HepG2 (cell line): ENCODE data around the gene BIVM. TPM values are rescaled to one million over a fixed set of nuclear protein-coding genes. Genes with fewer than 3 reads are reported as not detected.
A peak's percentile ranks its signal among the peaks of the same experiment; 100 is the strongest.

Experiments
- ARNTL ChIP-seq: sonication (generic); formaldehyde crosslinking; IDR thresholded peaks from 2 replicates; pipeline ENCODE4 v1.4.0; 2020; ENCODE audit warnings: mild to moderate bottlenecking, missing genetic modification reagents
- CREB1 ChIP-seq, 2 experiments: fragments of 450-650 bp in 1 of 2; IDR thresholded peaks; 2 replicates each; pipeline ENCODE4 v1.6.1; 2016 to 2017; ENCODE audit warnings: control low read depth in 1 of 2, mild to moderate bottlenecking in 1 of 2, missing compliant biosample characterization in 1 of 2, missing genetic modification characterization in 1 of 2
- DMAP1 ChIP-seq: IDR thresholded peaks from 2 replicates; pipeline ENCODE4 v1.6.1; 2016
- ELF1 ChIP-seq: sonication (generic); formaldehyde crosslinking; IDR thresholded peaks from 2 replicates; pipeline ENCODE4 v1.4.0; 2020; ENCODE audit warnings: missing genetic modification reagents
- HIVEP1 ChIP-seq: sonication (generic); formaldehyde crosslinking; IDR thresholded peaks from 2 replicates; pipeline ENCODE4 v1.4.0; 2020; ENCODE audit warnings: mild to moderate bottlenecking, missing genetic modification reagents
- KAT8 ChIP-seq: IDR thresholded peaks from 2 replicates; pipeline ENCODE4 v1.6.1; 2016; ENCODE audit warnings: missing genetic modification reagents, missing compliant biosample characterization
- MIER3 ChIP-seq: IDR thresholded peaks from 2 replicates; pipeline ENCODE4 v1.6.1; 2016; ENCODE audit warnings: missing compliant biosample characterization, borderline replicate concordance
- PBX3 ChIP-seq: sonication (generic); formaldehyde crosslinking; IDR thresholded peaks from 2 replicates; pipeline ENCODE4 v1.8.1; 2023; ENCODE audit warnings: missing genetic modification reagents, inconsistent platforms, borderline replicate concordance
- POGZ ChIP-seq: sonication (generic); formaldehyde crosslinking; IDR thresholded peaks from 2 replicates; pipeline ENCODE4 v1.4.0; 2020; ENCODE audit warnings: mild to moderate bottlenecking, missing genetic modification reagents
- RCOR2 ChIP-seq: IDR thresholded peaks from 2 replicates; pipeline ENCODE4 v1.6.1; 2016; ENCODE audit warnings: missing biosample characterization, missing genetic modification reagents
- RXRA ChIP-seq: sonication (generic); formaldehyde crosslinking; IDR thresholded peaks from 2 replicates; pipeline ENCODE4 v1.5.1; 2020; ENCODE audit warnings: missing genetic modification reagents
- SIX1 ChIP-seq: sonication (generic); formaldehyde crosslinking; IDR thresholded peaks from 2 replicates; pipeline ENCODE4 v1.4.0; 2020; ENCODE audit warnings: missing genetic modification reagents, borderline replicate concordance
- SP140L ChIP-seq: sonication (generic); formaldehyde crosslinking; IDR thresholded peaks from 2 replicates; pipeline ENCODE4 v1.4.0; 2020; ENCODE audit warnings: missing genetic modification reagents, borderline replicate concordance
- SRF ChIP-seq: IDR thresholded peaks from 2 replicates; pipeline ENCODE4 v1.6.1; 2011; ENCODE audit warnings: mild to moderate bottlenecking, low read depth, low read length, moderate library complexity
- YEATS4 ChIP-seq: sonication (generic); formaldehyde crosslinking; IDR thresholded peaks from 2 replicates; pipeline ENCODE4 v1.4.0; 2020; ENCODE audit warnings: missing genetic modification reagents, borderline replicate concordance
- ZEB1 ChIP-seq: IDR thresholded peaks from 2 replicates; pipeline ENCODE4 v1.6.1; 2012; ENCODE audit warnings: mild to moderate bottlenecking, low read depth, inconsistent platforms; ENCODE audit not compliant: insufficient replicate concordance
- ZKSCAN1 ChIP-seq: fragments of 150-350 bp; IDR thresholded peaks from 2 replicates; pipeline ENCODE4 v1.6.1; 2014; ENCODE audit warnings: low read length
- ZNF280B ChIP-seq: sonication (generic); formaldehyde crosslinking; IDR thresholded peaks from 2 replicates; pipeline ENCODE4 v1.5.0; 2020; ENCODE audit warnings: missing genetic modification reagents, mild to moderate bottlenecking, borderline replicate concordance
- ZNF292 ChIP-seq: sonication (generic); formaldehyde crosslinking; IDR thresholded peaks from 2 replicates; pipeline ENCODE4 v1.8.1; 2022; ENCODE audit warnings: mild to moderate bottlenecking, low read depth, missing genetic modification reagents, borderline replicate concordance
- ZNF414 ChIP-seq: sonication (generic); formaldehyde crosslinking; IDR thresholded peaks from 2 replicates; pipeline ENCODE4 v1.5.0; 2020; ENCODE audit warnings: missing genetic modification reagents
- ZNF543 ChIP-seq: sonication (generic); formaldehyde crosslinking; IDR thresholded peaks from 2 replicates; pipeline ENCODE4 v1.4.0; 2020; ENCODE audit warnings: mild to moderate bottlenecking, missing genetic modification reagents
- ZNF703 ChIP-seq: sonication (generic); formaldehyde crosslinking; IDR thresholded peaks from 2 replicates; pipeline ENCODE4 v1.5.1; 2020; ENCODE audit warnings: missing genetic modification reagents, mild to moderate bottlenecking, moderate library complexity, borderline replicate concordance
- ZNF800 ChIP-seq: sonication (generic); formaldehyde crosslinking; IDR thresholded peaks from 2 replicates; pipeline ENCODE4 v1.4.0; 2020; ENCODE audit warnings: missing genetic modification reagents
- polyA plus RNA-seq, 8 experiments: library from polyadenylated mRNA; depleted of rRNA in 3 of 8; stranded (reverse) in 7 of 8; unstranded in 1 of 8; fragments of >200 nt; fragmentation: Illumina TruSeq in 4 of 8; extraction: Trizol in 4 of 8; gene quantifications; 2 replicates each; pipeline versions ENCODE4 v1.2.1 to v1.2.3, GENCODE V29; 2011 to 2016; ENCODE audit warnings: low read depth in 4 of 8, missing spikeins in 1 of 8, mixed read lengths in 1 of 8; ENCODE audit not compliant: insufficient read depth in 1 of 8
- total RNA-seq, 5 experiments: library from RNA; depleted of rRNA; stranded (reverse); fragments of >200 nt; fragmentation: Illumina TruSeq; extraction: Trizol; gene quantifications; 2 replicates each; pipeline ENCODE4 v1.2.3, GENCODE V29; 2016; ENCODE audit warnings: low read depth in 1 of 5

The BIVM gene
- total and polyA plus RNA-seq, 2 of the 13 experiments (the other 11 are each of a cell fraction or from before 2014, with no cell fraction given) = 10.4 to 15.8 TPM

GRCh38 chr13:102798581-102799425 lies at the start of gene BIVM, which contains the start of gene POGLUT2 (continued):
- TF ChIP-seq ZNF280B (CRISPR knock-in tag) (peak; percentile 60; the same call in 1 of the 2 replicates), SP140L (CRISPR knock-in tag) (no peak), ELF1 (CRISPR knock-in tag) (peak; percentile 84), RXRA (CRISPR knock-in tag) (peak; percentile 56), RCOR2 (CRISPR knock-in tag) (no peak), ZNF292 (CRISPR knock-in tag) (no peak; the same call in 1 of the 2 replicates), MIER3 (no peak; the same call in 1 of the 2 replicates), POGZ (CRISPR knock-in tag) (0 out of 2 replicates have a peak, but pooled peaks have one; percentile 54), ZKSCAN1 (no peak), ZNF543 (CRISPR knock-in tag) (peak; percentile 71; the same call in 1 of the 2 replicates), SRF (no peak), ZEB1 (peak; percentile 69), SIX1 (CRISPR knock-in tag) (peak; percentile 70; the same call in 1 of the 2 replicates), ZNF800 (CRISPR knock-in tag) (peak; percentile 12; the same call in 1 of the 2 replicates), CREB1 (IDR thresholded peaks at IDR 0.05) (peak; percentile 90), CREB1 (CRISPR knock-in tag; IDR thresholded peaks at IDR 0.05) (peak; percentile 96), ARNTL (peak; percentile 46; the same call in 1 of the 2 replicates), HIVEP1 (0 out of 2 replicates have a peak, but pooled peaks have one; percentile 37), PBX3 (CRISPR knock-in tag) (no peak), ZNF703 (CRISPR knock-in tag) (0 out of 2 replicates have a peak, but pooled peaks have one; percentile 54), ZNF414 (CRISPR knock-in tag) (0 out of 2 replicates have a peak, but pooled peaks have one; percentile 32), YEATS4 (CRISPR knock-in tag) (peak; percentile 45), KAT8 (CRISPR knock-in tag) (peak; percentile 68), DMAP1 (peak; percentile 16; the same call in 1 of the 2 replicates)
